ENCODE results near the gene SERP1. TPM values are rescaled to one million over a fixed set of nuclear protein-coding genes. Genes with fewer than 3 reads are reported as not detected.
A peak's percentile ranks its signal among the peaks of the same experiment; 100 is the strongest.

The SERP1 gene
- polyA plus RNA-seq, 1 donor from 2014 or later = 120 TPM

DNA sequence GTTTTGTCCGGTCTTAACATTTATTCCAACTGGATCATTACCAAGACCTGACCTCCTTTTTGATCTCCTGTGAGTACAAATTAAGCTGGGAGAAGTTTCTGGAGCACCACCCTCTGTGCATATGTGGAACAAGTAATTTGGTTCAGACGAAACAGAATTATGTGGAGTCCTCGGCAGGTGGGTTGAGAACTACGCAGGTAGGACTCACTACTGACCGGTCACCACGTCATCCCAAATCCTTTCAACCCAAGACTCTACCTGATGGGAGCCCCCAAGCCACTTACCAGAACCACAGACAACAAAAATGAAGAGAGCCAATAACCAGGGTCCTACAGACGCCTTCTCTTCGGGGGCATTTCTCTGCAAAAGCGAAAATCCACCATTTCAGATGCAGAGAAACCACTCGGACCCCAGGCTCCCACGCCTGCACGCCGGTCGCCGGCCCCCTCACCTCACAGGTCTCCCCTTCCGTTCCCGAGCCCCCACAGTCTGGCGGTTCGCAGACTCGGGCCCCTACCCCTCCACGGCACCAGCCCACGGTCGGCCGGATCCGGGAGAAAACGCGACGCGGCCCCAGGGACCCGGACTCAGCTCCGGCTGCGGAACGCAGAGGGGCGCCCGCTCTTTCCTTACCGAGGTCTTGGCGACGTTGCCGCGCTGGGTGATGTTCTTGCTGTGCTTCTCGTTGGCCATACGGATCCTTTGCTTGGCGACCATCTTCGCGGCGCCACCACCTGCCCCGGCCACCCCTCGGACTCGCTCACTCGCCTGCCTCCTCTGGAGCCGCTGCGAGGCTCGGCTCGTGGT, 674 bp downstream of the SERP1 start:
- Mint-ChIP-seq H3K27ac (peak overlapping the region; percentile 97 to 98 (median 97)), H3K27me3 (no peaks in the 10 kb centered on the region), H3K9me3 (no peaks in the 10 kb centered on the region), H3K4me1 (peaks cover 24 to 41% (median 36%) of the 10 kb centered on the region in 3 donors), H3K4me3 (peak overlapping the region; percentile 94 to 97 (median 96)), H3K36me3 (no peaks in the 10 kb centered on the region)

DNA sequence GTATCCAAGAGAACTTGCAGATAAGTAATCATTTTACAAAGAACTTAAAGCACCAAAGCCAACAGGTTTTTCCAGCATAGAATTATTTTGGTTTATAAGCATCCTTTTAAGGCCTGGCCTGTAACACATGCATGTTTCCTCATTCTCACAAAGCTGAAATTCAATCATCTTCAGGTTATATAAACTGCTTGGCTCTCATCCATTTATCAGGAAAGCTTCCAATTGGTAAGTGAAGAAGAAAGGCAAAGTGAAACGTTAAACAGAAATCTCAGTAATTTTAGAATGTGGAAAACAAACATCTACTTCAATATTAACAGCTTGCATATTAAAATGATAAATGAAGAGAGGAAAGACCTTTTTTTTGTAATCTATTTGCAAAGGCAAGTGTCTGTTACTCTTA, 1.6 kb downstream of the SERP1 start:
- peaks cover 22 to 38% (median 36%) of the 10 kb centered on the region in 3 donors for H3K4me1 Mint-ChIP-seq
- no peaks in the 10 kb centered on the region for H3K36me3 Mint-ChIP-seq
- H3K27me3 Mint-ChIP-seq = no peaks in the 10 kb centered on the region
- H3K27ac Mint-ChIP-seq = peak overlapping the region; percentile 19 to 97 (median 31)
- peak overlapping the region; percentile 14 to 97 (median 79) for H3K4me3 Mint-ChIP-seq
- H3K9me3 Mint-ChIP-seq = no peaks in the 10 kb centered on the region

DNA sequence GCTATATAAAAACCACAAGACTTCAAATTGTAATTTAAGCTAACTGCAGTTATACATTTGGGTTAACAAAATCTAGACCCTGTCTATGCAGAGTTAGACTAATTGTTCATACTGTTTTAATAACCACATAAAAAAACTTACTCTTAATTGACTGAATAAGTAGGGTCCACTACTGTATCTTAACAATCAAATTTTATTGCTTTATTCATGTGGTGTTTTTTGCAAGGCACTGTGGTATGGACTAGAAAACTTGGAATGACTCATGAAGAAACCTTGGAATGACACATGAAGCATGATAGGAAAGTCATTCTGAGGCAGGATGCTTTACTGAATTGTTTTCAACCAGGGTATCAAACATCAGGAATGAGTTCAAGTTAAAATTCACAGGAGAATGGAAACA, 2.3 kb downstream of the SERP1 start:
- H3K4me3 Mint-ChIP-seq = peak overlapping the region in 3 of 4 donors; percentile 38 to 97 (median 61)
- H3K36me3 Mint-ChIP-seq = no peaks in the 10 kb centered on the region
- peaks cover 25 to 36% (median 34%) of the 10 kb centered on the region in 3 donors for H3K4me1 Mint-ChIP-seq
- no peaks in the 10 kb centered on the region for H3K9me3 Mint-ChIP-seq
- peak overlapping the region in 2 of 3 donors; percentile 31 to 97 for H3K27ac Mint-ChIP-seq
- H3K27me3 Mint-ChIP-seq = no peaks in the 10 kb centered on the region

DNA sequence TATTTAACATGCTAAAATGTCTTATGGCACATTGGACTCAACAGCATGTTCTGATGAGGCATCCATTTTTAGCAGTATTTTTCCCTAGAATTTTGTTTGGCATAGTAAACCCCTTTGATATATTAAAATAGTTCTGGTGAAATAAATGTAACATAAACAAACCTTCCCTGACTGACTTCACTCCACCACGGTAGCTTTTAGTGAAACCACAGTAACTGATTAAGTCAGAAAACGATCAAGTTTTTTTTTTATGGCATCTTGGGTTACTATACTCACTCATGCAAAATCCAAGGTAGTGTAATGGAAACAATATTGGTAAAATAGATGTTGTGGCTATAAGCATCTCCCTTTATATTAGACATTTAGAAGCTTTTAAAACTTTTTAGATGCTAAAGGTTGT, 2.8 kb downstream of the SERP1 start:
- H3K4me3 Mint-ChIP-seq = peak overlapping the region in 1 of 4 donors; percentile 97
- H3K9me3 Mint-ChIP-seq = no peaks in the 10 kb centered on the region
- no peaks in the 10 kb centered on the region for H3K36me3 Mint-ChIP-seq
- H3K27me3 Mint-ChIP-seq = no peaks in the 10 kb centered on the region
- H3K4me1 Mint-ChIP-seq = peaks cover 26 to 36% (median 30%) of the 10 kb centered on the region in 3 donors
- H3K27ac Mint-ChIP-seq = peak overlapping the region in 1 of 3 donors; percentile 97

DNA sequence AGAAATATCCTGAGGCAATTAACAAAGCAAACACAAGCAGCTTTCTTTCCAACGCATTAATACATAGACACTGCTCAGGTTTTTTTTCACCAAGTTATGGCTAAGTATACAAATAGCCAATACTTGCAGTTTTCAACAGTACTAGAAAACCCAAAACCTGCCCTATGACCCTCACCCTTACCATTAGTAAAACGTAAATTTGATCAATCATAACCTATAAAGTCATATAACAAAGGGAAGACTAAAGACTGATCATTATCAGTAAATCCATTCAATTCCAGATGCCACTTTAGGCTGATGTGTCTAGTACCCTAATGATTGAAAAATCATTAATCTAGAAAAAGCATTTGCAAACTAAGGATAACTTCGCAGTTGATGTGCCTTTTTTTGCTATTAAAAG, 3.2 kb downstream of the SERP1 start:
- Mint-ChIP-seq H3K27me3 (no peaks in the 10 kb centered on the region), H3K4me3 (peak overlapping the region in 1 of 4 donors; percentile 97), H3K36me3 (no peaks in the 10 kb centered on the region), H3K4me1 (peaks cover 26 to 36% (median 26%) of the 10 kb centered on the region in 3 donors), H3K9me3 (no peaks in the 10 kb centered on the region), H3K27ac (peak overlapping the region in 2 of 3 donors; percentile 11 to 97)

DNA sequence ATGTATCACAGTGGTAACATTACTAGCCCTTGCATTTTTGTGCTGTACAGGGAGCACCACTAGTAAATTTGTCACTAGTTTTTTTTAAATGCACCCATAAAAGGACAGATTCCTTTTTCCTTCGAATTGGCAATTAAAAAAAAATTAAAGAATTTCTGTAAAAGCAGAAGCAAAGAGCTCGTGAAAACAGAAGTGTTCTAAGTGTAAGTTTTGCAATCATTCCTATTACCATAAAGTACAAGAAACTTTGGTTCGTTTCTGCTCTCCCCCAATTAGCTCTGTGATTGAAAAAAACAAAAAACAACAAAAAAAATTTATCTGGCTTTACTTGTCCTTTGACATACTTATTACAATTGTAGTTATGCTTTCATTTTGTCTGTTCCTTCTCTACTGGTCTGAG, 5.3 kb downstream of the SERP1 start:
- peak overlapping the region in 2 of 3 donors; percentile 8 to 54 for H3K27ac Mint-ChIP-seq

DNA sequence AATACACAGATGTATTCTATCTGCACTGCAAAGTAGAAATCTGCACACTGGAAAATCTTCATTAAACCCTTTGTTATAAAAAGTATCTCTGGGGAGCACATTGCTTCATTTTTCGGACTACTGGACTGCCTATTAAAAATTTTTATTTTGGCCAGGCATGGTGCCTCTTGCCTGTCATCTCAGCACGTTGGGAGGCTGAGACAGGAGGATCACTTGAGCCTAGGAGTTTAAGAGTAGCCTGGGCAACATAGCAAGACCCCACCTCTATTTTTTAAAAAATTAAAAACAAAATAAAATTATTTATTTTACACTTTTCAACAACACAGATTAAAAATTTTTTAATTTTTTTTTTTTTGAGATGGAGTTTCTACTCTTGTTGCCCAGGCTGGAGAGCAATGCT, 6.0 kb downstream of the SERP1 start:
- no peaks in the 10 kb centered on the region for H3K36me3 Mint-ChIP-seq
- H3K9me3 Mint-ChIP-seq = no peaks in the 10 kb centered on the region
- H3K27me3 Mint-ChIP-seq = no peaks in the 10 kb centered on the region
- peaks cover 15 to 21% (median 18%) of the 10 kb centered on the region in 3 donors for H3K4me1 Mint-ChIP-seq
- no peak overlapping the region for H3K4me3 Mint-ChIP-seq
- no peak overlapping the region for H3K27ac Mint-ChIP-seq

More for the DNA sequence above, 5.3 kb downstream of the SERP1 start:
- Mint-ChIP-seq H3K4me1 (peaks cover 17 to 24% (median 20%) of the 10 kb centered on the region in 3 donors), H3K4me3 (no peak overlapping the region), H3K27me3 (no peaks in the 10 kb centered on the region), H3K9me3 (no peaks in the 10 kb centered on the region), H3K36me3 (no peaks in the 10 kb centered on the region)

DNA sequence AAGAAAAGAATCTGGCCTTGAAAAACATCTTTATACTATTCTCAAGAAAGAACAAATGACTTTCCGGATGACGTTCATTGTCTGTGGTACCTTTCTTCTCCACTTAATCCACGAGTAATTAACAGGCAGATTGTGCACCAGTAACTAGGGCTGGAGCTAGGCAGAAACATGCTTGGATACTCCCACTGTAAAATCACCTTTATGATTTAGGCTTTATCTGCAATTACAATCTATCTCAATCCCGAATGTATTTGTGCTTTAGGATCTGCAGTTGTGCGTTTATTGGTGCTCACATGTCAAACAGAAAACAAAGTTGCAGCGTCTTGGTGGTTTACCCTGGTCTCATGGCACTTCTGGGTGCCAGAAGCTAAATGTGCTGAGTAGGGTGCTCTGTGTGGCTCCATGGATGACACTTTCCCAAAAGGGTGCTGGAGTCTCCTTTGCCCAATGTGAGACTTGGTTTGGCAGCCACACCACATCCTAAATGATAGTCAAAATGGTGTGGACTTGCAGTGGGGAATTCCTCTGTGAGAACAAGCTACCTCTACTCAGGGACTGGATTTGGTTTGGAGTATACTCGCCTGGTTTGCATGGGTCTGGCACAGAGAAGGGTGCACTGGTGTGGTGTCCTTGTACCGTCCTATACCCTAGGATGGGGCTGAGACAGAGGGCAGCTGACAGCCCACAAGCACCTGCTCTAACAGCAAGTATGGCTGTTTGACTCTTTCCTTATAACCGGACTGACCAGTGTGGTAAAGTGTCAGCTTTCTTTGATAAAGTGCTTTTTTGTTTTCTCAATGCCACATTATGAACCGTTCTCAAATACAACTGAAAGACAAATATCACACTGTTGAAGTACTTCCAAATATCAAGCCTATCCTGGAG, 7.7 kb downstream of the SERP1 start:
- H3K4me1 Mint-ChIP-seq = peaks cover 4 to 10% (median 8%) of the 10 kb centered on the region in 3 donors
- H3K36me3 Mint-ChIP-seq = no peaks in the 10 kb centered on the region
- H3K27me3 Mint-ChIP-seq = no peaks in the 10 kb centered on the region
- H3K27ac Mint-ChIP-seq = no peak overlapping the region
- no peak overlapping the region for H3K4me3 Mint-ChIP-seq
- H3K9me3 Mint-ChIP-seq = no peaks in the 10 kb centered on the region

DNA sequence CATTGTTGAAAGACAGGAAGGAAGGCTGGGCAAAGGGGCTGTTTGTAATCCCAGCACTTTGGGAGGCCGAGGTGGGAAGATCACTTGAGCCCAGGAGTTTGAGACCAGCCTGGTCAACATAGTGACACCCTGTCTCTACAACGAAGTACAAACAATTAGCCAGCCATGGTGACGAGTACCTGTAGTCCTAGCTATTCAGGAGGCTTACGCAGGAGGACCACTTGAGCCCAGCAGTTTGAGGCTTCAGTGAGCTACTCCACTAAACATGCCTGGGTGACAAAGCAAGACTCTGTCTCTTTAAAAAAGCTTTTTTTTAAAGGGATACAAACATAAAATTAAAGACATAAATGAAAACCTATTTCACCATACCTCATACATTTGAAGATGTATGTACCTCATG, 11.1 kb downstream of the SERP1 start:
- Mint-ChIP-seq H3K9me3 (no peaks in the 10 kb centered on the region), H3K4me3 (no peak overlapping the region), H3K27me3 (no peaks in the 10 kb centered on the region), H3K27ac (no peak overlapping the region), H3K36me3 (no peaks in the 10 kb centered on the region), H3K4me1 (peaks cover 0 to 4% (median 0%) of the 10 kb centered on the region in 3 donors)

DNA sequence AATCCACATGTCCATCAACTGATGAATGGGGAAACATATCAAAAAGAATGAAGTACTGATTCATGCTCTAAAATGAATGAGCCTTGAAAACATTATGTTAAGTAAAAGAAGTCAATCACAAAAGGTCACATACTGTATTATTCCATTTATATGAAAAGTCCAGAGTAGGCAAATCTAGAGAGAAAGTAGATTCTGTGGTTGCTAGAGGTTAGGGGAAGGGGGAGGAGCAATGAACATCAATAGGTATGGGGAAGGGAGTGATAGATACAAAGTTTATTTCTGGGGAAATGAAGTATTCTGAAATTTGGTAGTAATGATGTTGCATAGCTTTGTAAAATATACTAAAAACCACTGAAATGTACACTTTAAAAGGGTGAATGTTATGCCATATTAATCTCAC, 14.5 kb downstream of the SERP1 start:
- Mint-ChIP-seq H3K27me3 (no peaks in the 10 kb centered on the region), H3K4me3 (no peak overlapping the region), H3K4me1 (no peaks in the 10 kb centered on the region), H3K9me3 (no peaks in the 10 kb centered on the region), H3K36me3 (no peaks in the 10 kb centered on the region), H3K27ac (peak overlapping the region in 1 of 3 donors; percentile 63)

DNA sequence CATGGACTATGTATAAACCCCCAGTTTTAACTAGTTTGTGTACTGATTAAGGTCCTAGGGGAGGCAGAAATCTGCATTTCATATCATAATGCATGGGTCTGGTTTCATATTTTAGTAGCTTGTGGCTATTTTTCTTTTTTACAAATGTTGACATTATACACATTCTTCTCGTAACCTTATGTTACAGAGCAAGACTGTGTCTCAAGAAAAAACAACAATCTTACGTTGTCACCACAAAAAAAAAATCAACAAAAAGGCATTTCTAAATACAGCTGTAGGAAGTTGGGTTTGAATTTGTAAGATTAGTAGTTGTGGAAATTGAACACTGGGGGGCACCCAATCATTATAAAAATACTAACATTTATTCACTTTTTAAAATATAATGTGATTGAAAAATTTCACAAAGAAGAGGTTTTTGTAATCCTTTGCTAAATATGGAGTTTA, 17.9 kb downstream of the SERP1 start:
- no peaks in the 10 kb centered on the region for H3K36me3 Mint-ChIP-seq
- H3K4me3 Mint-ChIP-seq = no peak overlapping the region
- H3K9me3 Mint-ChIP-seq = no peaks in the 10 kb centered on the region
- no peak overlapping the region for H3K27ac Mint-ChIP-seq
- H3K27me3 Mint-ChIP-seq = no peaks in the 10 kb centered on the region
- H3K4me1 Mint-ChIP-seq = no peaks in the 10 kb centered on the region

DNA sequence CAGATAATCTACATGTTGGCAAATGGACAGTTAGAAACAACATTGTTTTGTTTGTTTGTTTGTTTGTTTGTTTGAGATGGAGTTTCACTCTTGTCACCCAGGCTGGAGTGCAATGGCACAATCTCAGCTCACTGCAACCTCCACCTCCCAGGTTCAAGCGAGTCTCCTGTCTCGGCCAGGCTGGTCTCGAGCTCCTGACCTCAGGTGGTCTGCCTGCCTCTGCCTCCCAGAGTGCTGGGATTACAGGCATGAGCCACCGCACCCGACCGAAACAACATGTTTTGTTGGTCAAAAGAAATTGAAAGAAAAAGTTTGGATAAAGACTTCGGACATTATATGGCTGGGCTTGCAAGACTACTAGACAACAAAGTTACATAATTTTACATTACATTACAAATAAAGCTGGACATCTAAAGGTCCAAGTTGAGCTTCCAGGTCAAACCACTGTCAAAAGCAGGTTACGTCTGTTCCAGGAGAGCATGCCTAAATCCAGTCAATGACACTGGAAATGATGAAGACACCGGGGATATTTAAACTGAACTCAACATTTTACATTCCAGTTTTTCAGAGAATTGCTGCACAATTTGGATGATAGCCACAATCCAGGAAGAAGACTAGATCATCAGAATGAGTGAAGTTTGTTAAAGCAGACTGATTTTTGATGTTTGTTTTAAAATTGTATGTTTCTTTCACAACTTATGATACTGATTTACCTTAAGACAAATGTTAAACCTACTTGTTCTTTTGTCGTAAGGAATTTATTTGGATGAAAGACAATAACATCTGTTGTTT, 18.6 kb downstream of the SERP1 start:
- Mint-ChIP-seq H3K27ac (no peak overlapping the region), H3K27me3 (no peaks in the 10 kb centered on the region), H3K9me3 (no peaks in the 10 kb centered on the region), H3K4me3 (no peak overlapping the region), H3K4me1 (no peaks in the 10 kb centered on the region), H3K36me3 (no peaks in the 10 kb centered on the region)

DNA sequence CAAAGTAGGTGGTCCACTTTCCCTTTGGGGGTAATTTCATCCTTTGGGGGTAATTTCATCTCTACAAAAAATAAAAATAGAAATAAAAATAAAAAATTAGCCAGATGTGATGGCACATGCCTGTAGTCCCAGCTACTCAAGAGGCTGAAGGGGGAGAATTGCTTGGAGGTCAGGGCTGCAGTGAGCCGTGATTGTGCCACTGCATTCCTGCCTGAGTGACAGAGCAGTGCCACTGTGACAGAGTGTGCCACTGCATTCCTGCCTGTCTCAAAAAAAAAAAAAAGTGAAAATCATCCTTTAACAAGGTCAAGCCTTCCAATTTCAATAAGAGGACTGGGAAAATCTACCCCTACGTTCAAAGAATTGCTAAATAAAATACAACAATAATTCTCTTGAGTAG, 22.8 kb downstream of the SERP1 start:
- no peak overlapping the region for H3K27ac Mint-ChIP-seq
- no peaks in the 10 kb centered on the region for H3K9me3 Mint-ChIP-seq
- H3K4me1 Mint-ChIP-seq = peaks cover 0 to 2% (median 0%) of the 10 kb centered on the region in 3 donors
- no peaks in the 10 kb centered on the region for H3K36me3 Mint-ChIP-seq
- H3K27me3 Mint-ChIP-seq = no peaks in the 10 kb centered on the region
- H3K4me3 Mint-ChIP-seq = no peak overlapping the region

DNA sequence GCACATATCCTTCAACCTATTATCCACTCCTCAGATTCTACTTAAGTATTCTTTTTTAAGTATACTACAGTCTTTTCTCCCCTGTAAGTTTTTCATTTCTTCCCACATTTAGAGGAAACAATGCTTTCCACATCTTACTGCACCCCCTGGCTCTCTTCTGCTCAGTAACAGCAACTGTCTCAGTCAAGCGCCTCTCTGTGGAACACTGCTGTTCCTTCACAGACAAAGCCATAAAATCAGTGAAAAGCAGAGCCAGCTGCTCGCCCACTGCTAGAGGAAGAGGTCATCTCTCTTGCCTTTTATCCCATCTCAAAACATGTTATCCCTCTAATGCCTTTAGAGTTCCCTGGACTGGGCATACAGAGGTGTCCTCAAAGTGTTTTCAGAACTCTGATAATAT, 24.8 kb downstream of the SERP1 start:
- Mint-ChIP-seq H3K27ac (no peak overlapping the region), H3K9me3 (peaks cover 5 to 13% (median 6%) of the 10 kb centered on the region in 3 donors), H3K27me3 (no peaks in the 10 kb centered on the region), H3K36me3 (no peaks in the 10 kb centered on the region), H3K4me1 (peaks cover 0 to 2% (median 0%) of the 10 kb centered on the region in 3 donors), H3K4me3 (no peak overlapping the region)

All from IgD-negative memory B cell (primary cell).